C4-2B (cell line): ENCODE data around the gene SMAP2.

ENCODE experiments used
- H3K27ac ChIP-seq: fragments of 450-650 bp; 2 replicates; pipeline ENCODE4 v1.5.1; 2017
- ZFX ChIP-seq: fragments of 450-650 bp; IDR thresholded peaks from 2 replicates; pipeline ENCODE4 v1.6.1; 2017
- TF ChIP-seq, protein P1 (sequence below): fragments of 450-650 bp; conservative IDR thresholded peaks from 2 replicates; pipeline ENCODE4 v1.5.1; 2017; ENCODE audit warnings: mild to moderate bottlenecking

The SMAP2 gene

DNA sequence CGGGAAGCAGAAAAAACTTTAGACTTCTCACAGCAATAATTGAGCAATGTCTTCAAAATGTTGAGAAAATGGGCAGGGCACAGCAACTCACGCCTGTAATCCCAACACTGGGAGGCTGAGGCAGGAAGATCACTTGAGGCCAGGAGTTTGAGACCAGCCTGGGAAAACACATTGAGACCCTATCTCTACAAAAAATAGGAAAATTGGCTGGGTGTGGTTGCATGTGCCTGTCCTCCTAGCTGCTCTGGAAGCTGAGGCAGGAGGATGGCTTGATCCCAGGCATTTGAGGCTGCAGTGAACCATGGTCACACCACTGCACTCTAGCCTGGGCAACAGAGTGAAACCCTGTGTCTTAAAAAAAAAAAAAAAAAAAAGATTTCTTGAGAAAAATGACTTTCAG is 95.8 kb downstream of the SMAP2 start:
- TF ChIP-seq ZFX, result no peak
- TF ChIP-seq, protein P1, sequence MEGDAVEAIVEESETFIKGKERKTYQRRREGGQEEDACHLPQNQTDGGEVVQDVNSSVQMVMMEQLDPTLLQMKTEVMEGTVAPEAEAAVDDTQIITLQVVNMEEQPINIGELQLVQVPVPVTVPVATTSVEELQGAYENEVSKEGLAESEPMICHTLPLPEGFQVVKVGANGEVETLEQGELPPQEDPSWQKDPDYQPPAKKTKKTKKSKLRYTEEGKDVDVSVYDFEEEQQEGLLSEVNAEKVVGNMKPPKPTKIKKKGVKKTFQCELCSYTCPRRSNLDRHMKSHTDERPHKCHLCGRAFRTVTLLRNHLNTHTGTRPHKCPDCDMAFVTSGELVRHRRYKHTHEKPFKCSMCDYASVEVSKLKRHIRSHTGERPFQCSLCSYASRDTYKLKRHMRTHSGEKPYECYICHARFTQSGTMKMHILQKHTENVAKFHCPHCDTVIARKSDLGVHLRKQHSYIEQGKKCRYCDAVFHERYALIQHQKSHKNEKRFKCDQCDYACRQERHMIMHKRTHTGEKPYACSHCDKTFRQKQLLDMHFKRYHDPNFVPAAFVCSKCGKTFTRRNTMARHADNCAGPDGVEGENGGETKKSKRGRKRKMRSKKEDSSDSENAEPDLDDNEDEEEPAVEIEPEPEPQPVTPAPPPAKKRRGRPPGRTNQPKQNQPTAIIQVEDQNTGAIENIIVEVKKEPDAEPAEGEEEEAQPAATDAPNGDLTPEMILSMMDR, result no peak

More for the DNA sequence above, 95.8 kb downstream of the SMAP2 start:
- no peak overlapping the region for H3K27ac ChIP-seq
